Activated naive CD8-positive, alpha-beta T cell treated with anti-CD3 and anti-CD28 coated beads, Interleukin-2, amount 10 ng/mL, durations not matched to agents 7 days and 5 days (primary cell): ENCODE measurements around the gene RPGR. TPM values are rescaled to one million over a fixed set of nuclear protein-coding genes. Genes with fewer than 3 reads are reported as not detected.

Source experiments
- ATAC-seq: fragments of 150-1000 bp; cut with Tn5 transposase; one replicate; pipeline ENCODE4 v1.10.0; 2021; ENCODE audit warnings: low read depth, moderate library complexity
- POLR2A ChIA-PET: fragments of 350-600 bp; sonication (Branson Sonifier 250); formaldehyde crosslinking; loops from one replicate; lab custom pipeline; 2021; ENCODE audit warnings: antibody characterized with exemption; lab: Charles Lee
- DNase-seq: peaks from one replicate; pipeline ENCODE4 v3.0.0; 2021
- H3K27ac Mint-ChIP-seq: one replicate; pipeline ENCODE4 v1.8.0; 2022; ENCODE audit warnings: mild to moderate bottlenecking, mixed read lengths
- H3K27me3 Mint-ChIP-seq: one replicate; pipeline ENCODE4 v1.8.0; 2022; ENCODE audit warnings: mild to moderate bottlenecking, moderate library complexity, mixed read lengths
- H3K36me3 Mint-ChIP-seq: one replicate; pipeline ENCODE4 v1.8.0; 2021; ENCODE audit warnings: mild to moderate bottlenecking, mixed read lengths
- H3K4me1 Mint-ChIP-seq: one replicate; pipeline ENCODE4 v1.8.0; 2021; ENCODE audit warnings: mixed read lengths
- H3K4me3 Mint-ChIP-seq: one replicate; pipeline ENCODE4 v1.8.0; 2022; ENCODE audit warnings: mild to moderate bottlenecking, moderate library complexity, mixed read lengths
- H3K9me3 Mint-ChIP-seq: one replicate; pipeline ENCODE4 v1.8.0; 2021; ENCODE audit warnings: mixed read lengths
- total RNA-seq, 2 experiments: library from RNA; stranded (reverse); gene quantifications; one replicate each; pipeline ENCODE4 v1.2.3, GENCODE V29; 2021

The RPGR gene
- total RNA-seq, 2 experiments from 2014 or later = 7.8 to 7.9 TPM

DNA sequence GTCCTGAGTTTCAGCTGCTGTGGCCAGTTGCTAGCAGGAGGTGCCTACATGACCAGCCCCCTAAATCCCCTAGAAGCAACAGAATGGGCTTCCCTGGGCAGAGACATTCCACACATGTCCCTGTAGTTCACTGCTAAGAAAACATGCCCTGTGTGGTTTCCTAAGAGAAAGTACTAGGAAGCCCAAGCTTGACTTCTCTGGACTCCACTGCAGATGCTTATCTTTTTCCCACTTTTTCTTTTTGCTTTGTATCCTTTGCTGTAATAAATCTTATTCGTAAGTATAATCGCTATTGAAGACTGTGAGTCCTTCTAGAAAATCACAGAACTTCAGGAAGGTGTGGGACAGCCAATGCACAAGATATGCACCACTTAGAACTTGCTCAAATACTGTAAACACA is 15.6 kb downstream of the RPGR start:
- POLR2A ChIA-PET = no interaction called here
- H3K27ac Mint-ChIP-seq = no peak overlapping the region
- no peaks in the 10 kb centered on the region for H3K36me3 Mint-ChIP-seq
- no peak for DNase-seq
- H3K27me3 Mint-ChIP-seq = no peaks in the 10 kb centered on the region
- no peak for ATAC-seq
- no peak overlapping the region for H3K4me3 Mint-ChIP-seq
- H3K4me1 Mint-ChIP-seq = no peaks in the 10 kb centered on the region
- H3K9me3 Mint-ChIP-seq = no peaks in the 10 kb centered on the region

DNA sequence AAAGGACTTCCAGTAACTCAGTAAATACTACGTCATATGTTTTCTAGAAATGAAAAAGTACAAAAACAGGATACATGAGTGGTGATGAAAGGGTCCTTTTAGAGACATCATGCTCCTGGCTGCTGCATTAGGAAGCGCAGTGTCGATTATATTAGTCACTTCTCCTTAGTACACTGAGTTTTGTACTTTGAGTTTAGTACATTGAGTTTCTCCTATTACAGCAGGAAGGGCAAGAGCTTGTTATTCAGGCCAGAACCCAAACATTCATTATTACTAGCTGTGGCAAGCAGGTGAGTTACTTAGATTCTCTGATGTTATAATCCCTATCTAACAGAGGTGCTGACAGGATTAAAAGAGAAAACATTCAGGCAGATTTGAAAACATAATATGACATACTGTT is 21.3 kb downstream of the RPGR start:
- Mint-ChIP-seq H3K4me1 (no peaks in the 10 kb centered on the region), H3K27ac (no peak overlapping the region), H3K27me3 (no peaks in the 10 kb centered on the region), H3K4me3 (no peak overlapping the region), H3K36me3 (no peaks in the 10 kb centered on the region), H3K9me3 (no peaks in the 10 kb centered on the region)
- DNase-seq (no peak), ATAC-seq (no peak)
- POLR2A ChIA-PET = no interaction called here

DNA sequence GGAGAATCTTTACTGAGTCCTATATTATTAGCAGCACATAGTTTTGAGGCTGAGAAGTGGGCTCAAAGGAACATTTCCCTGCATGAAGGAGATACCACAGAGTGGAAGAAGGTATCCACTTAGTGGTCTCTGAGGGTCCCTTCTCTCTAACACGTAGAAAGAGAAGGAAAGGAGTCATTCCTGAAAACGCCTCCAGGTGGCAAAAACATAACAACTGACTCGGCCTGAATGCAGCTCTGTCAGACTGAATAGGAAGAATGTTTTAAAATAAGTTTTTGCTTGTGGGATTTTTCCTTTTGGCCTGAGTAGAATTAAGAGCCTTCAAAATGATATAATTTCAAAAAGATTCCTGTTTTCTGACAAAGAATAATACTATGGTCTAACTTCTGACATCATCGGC is 23.3 kb downstream of the RPGR start:
- Mint-ChIP-seq H3K27me3 (no peaks in the 10 kb centered on the region), H3K4me3 (no peak overlapping the region), H3K9me3 (no peaks in the 10 kb centered on the region), H3K27ac (no peak overlapping the region), H3K4me1 (no peaks in the 10 kb centered on the region), H3K36me3 (no peaks in the 10 kb centered on the region)
- DNase-seq (no peak), ATAC-seq (no peak)
- POLR2A ChIA-PET = no interaction called here

DNA sequence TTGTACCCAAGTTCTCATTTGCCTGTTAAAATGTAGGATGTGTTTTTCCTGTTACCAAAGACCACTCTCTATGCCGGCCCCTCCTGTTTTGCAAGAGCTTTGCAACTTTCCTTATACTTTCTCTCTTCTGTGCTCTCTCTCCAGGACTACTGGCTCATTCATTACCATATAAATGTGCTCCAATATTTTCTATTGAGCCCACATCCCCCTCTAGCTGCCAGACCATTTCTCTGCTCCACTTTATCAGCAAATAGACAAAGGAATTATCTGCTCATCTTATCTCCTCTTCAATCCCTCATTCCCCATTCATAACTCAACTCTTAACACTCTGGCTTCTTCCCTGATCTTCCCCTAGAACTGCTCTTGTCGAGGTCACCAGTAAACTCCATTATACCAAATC is 33.6 kb downstream of the RPGR start:
- DNase-seq = no peak
- no peaks in the 10 kb centered on the region for H3K4me1 Mint-ChIP-seq
- POLR2A ChIA-PET = no interaction called here
- H3K4me3 Mint-ChIP-seq = no peak overlapping the region
- no peak for ATAC-seq
- peaks cover 1% of the 10 kb centered on the region for H3K36me3 Mint-ChIP-seq
- no peak overlapping the region for H3K27ac Mint-ChIP-seq
- no peaks in the 10 kb centered on the region for H3K9me3 Mint-ChIP-seq
- H3K27me3 Mint-ChIP-seq = no peaks in the 10 kb centered on the region

DNA sequence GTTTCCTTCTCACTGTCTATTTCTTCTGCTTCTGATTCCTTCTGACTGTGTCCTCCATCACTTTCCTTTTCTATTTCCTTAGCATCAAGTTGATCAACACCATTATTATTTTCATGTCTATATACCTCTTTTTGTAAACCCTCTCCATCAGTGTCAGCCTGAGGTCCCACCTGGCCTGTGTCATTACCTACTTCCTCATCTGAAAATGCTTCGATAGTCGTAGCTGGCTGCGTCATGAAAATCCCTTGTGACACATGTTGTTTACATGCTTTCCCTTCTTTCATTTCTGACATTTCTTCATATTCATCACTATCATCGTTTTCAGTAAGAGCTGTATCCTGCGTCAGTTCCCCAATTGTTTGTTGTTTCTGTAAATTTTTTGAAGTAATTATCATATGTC is 39.6 kb downstream of the RPGR start:
- no peak for DNase-seq
- no peak overlapping the region for H3K27ac Mint-ChIP-seq
- no peaks in the 10 kb centered on the region for H3K27me3 Mint-ChIP-seq
- no peak for ATAC-seq
- no peaks in the 10 kb centered on the region for H3K4me1 Mint-ChIP-seq
- no peaks in the 10 kb centered on the region for H3K9me3 Mint-ChIP-seq
- H3K36me3 Mint-ChIP-seq = peaks cover 1% of the 10 kb centered on the region
- no peak overlapping the region for H3K4me3 Mint-ChIP-seq
- POLR2A ChIA-PET = no interaction called here

DNA sequence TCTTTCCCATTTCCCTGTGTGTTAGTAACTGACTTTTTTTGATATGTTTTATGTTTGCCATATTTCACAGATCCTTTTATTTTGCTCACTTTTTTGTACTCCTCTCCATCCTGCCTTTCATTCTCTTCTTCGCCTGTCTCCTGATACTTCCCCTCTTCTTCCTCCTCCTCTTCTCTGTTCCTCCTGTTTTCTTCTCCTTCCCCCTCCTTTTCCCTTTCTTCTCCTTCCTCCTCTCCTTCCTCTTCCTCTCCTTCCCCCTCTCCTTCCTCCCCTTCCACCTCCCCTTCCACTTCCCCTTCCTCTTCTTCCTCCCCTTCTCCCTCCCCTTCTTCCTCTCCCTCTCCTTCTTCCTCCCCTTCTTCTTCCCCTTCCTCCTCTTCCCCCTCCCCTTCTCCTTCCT is 41.7 kb downstream of the RPGR start:
- H3K27me3 Mint-ChIP-seq = no peaks in the 10 kb centered on the region
- H3K36me3 Mint-ChIP-seq = no peaks in the 10 kb centered on the region
- no peaks in the 10 kb centered on the region for H3K9me3 Mint-ChIP-seq
- H3K4me3 Mint-ChIP-seq = no peak overlapping the region
- no peak overlapping the region for H3K27ac Mint-ChIP-seq
- ATAC-seq (no peak), DNase-seq (no peak)
- POLR2A ChIA-PET = no interaction called here
- H3K4me1 Mint-ChIP-seq = peaks cover 2% of the 10 kb centered on the region

DNA sequence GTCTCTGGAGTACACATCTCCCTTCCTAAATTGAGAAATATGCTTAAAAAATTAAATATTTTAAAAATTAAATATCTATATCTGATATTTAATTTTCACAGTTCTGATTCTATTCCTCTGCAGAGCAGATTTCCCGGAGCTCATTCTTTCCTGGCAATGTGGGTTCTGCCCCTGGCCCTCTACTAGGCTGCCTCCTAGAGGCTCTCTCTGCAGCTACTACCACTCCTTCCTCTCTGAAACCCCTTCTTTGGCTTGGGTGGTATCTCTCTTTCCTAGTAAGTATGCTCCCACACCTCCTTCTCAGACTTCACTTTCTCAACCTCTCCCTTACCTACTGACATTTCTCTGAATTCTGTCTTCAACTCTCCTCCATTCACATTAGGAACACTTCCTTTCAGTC is 45.3 kb downstream of the RPGR start:
- H3K27ac Mint-ChIP-seq = no peak overlapping the region
- DNase-seq = no peak
- POLR2A ChIA-PET = no interaction called here
- ATAC-seq = no peak
- H3K36me3 Mint-ChIP-seq = no peaks in the 10 kb centered on the region
- H3K27me3 Mint-ChIP-seq = no peaks in the 10 kb centered on the region
- H3K9me3 Mint-ChIP-seq = no peaks in the 10 kb centered on the region
- peaks cover 2% of the 10 kb centered on the region for H3K4me1 Mint-ChIP-seq
- no peak overlapping the region for H3K4me3 Mint-ChIP-seq

DNA sequence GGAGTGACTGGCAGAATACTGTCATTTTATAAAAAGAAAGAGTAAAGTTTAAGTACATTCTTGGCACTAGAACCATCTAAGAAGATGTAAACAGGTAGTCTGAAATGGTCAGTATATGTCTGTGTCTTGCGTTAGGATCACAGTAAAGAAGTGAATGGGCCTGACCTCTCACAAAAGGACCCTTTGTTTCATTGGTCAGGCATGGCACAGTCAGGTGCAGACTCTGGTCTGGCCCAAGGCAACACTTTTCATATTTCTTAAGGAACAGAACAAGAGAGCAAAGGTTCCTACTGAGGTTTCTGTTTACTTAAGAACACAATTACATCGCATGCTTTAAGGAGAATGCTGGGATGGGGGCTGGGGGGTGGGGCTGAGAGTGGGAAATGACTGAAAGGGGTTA is 48.1 kb downstream of the RPGR start:
- H3K4me3 Mint-ChIP-seq = no peak overlapping the region
- H3K9me3 Mint-ChIP-seq = no peaks in the 10 kb centered on the region
- H3K27me3 Mint-ChIP-seq = no peaks in the 10 kb centered on the region
- H3K36me3 Mint-ChIP-seq = no peaks in the 10 kb centered on the region
- no peak for DNase-seq
- no peak overlapping the region for H3K27ac Mint-ChIP-seq
- H3K4me1 Mint-ChIP-seq = peaks cover 2% of the 10 kb centered on the region
- POLR2A ChIA-PET = no interaction called here
- ATAC-seq = no peak

DNA sequence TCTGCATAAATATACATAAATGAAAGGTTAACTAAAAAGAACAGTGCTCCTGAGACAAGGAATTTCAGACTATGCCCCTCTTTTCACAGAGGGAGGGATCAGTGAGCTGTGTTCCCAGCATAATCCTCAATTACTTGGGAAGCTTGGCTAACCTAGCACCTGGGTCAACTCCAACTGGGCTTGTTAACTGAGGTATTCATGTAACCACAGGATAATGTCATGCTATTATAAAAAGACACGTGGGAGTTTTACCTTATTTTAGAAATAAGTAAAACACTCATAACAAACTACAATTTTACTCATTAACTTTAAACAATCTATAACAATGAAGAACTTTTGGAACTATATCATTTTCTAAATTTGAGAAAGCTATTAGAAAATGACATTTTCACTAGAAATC is 48.6 kb downstream of the RPGR start:
- H3K4me1 Mint-ChIP-seq = peaks cover 2% of the 10 kb centered on the region
- H3K27me3 Mint-ChIP-seq = no peaks in the 10 kb centered on the region
- H3K9me3 Mint-ChIP-seq = no peaks in the 10 kb centered on the region
- DNase-seq = no peak
- no peaks in the 10 kb centered on the region for H3K36me3 Mint-ChIP-seq
- no peak for ATAC-seq
- H3K27ac Mint-ChIP-seq = no peak overlapping the region
- H3K4me3 Mint-ChIP-seq = no peak overlapping the region
- POLR2A ChIA-PET = no interaction called here

DNA sequence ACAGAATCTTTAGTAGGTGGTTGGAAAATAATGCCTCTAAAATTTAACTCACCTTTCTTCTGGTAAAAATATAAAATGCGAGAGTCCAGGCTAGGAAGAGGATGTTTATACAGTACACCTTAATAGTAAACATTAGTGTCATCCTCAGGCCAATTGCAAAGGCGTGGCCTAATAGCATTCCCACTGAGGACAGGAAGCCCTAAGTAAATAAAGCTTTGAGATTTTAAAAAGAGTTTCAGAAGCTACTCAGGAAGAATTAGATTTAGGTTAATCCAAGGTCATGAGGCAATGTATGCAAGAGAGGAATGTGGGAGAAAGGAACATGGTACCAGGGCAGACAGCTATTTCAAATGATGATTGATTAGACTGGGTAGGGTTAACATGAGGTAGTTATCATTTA is 49.5 kb downstream of the RPGR start:
- Mint-ChIP-seq H3K4me1 (peaks cover 2% of the 10 kb centered on the region), H3K9me3 (no peaks in the 10 kb centered on the region), H3K4me3 (no peak overlapping the region), H3K27ac (no peak overlapping the region), H3K27me3 (no peaks in the 10 kb centered on the region), H3K36me3 (peaks cover 1% of the 10 kb centered on the region)
- ATAC-seq = no peak
- DNase-seq = no peak
- POLR2A ChIA-PET = no interaction called here

DNA sequence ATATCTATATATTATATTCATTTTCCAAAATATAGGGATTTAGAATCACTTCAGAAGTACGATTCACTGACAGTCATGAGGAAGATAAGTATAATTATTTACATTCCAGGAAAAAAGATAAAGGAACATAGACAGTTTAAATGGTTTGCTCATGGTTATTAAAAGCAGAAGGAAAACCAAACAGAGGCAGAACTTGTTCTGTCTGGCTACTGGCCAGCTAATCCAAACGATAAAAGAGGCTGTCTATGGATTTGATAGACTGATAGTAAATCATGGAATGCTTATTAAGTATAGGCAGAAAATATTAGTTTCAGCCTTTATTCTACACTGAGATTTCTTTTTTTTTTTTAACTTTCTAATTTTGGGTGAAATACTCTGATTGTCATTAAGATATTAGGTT is 50.2 kb downstream of the RPGR start:
- Mint-ChIP-seq H3K4me3 (no peak overlapping the region), H3K4me1 (peaks cover under 1% of the 10 kb centered on the region), H3K36me3 (peaks cover 1% of the 10 kb centered on the region), H3K27ac (no peak overlapping the region), H3K9me3 (no peaks in the 10 kb centered on the region), H3K27me3 (no peaks in the 10 kb centered on the region)
- DNase-seq = no peak
- ATAC-seq = no peak
- POLR2A ChIA-PET = no interaction called here

DNA sequence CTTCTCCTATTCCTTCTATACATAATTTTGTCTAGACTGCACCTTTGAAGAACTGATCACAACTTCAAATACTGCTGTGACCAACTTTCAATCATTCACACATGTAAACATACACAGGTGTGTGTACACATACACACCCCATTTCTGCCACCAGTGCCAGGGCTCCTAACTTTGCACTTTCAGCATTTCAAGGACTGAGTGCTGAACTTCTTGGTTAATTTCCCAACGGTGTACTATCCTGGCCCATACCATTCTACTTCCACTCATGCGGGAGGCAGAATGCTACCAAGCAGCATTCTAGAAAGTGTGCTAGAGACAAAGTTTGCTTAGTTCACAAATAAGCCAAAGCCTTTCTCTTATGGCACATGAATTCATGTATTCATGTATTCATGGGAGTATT is 51.2 kb downstream of the RPGR start:
- Mint-ChIP-seq H3K4me3 (no peak overlapping the region), H3K9me3 (no peaks in the 10 kb centered on the region), H3K36me3 (peaks cover 1% of the 10 kb centered on the region), H3K4me1 (no peaks in the 10 kb centered on the region), H3K27me3 (no peaks in the 10 kb centered on the region), H3K27ac (no peak overlapping the region)
- ATAC-seq (no peak), DNase-seq (no peak)
- POLR2A ChIA-PET = no interaction called here

DNA sequence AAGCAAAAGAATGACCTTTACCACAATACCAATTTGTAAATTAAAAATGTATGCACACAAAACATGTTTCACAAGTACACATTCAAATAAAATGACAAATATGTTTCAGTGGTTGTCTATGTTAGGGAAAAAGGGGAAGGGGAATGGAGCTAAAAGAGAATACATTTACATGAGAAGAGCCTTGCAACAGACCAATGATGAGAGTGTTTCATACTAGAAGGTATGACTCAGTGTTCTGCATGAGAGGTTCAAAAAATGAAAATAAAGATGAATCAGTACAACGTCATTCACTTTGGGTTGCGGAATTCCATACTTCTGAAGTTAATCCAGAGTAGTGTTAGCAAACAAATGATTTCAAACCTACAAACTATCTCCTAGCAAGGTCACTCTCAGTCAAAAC is 51.7 kb downstream of the RPGR start:
- Mint-ChIP-seq H3K27me3 (no peaks in the 10 kb centered on the region), H3K9me3 (no peaks in the 10 kb centered on the region), H3K4me3 (no peak overlapping the region), H3K36me3 (peaks cover 1% of the 10 kb centered on the region), H3K27ac (no peak overlapping the region), H3K4me1 (peaks cover 4% of the 10 kb centered on the region)
- DNase-seq = no peak
- POLR2A ChIA-PET = no interaction called here
- ATAC-seq = no peak

DNA sequence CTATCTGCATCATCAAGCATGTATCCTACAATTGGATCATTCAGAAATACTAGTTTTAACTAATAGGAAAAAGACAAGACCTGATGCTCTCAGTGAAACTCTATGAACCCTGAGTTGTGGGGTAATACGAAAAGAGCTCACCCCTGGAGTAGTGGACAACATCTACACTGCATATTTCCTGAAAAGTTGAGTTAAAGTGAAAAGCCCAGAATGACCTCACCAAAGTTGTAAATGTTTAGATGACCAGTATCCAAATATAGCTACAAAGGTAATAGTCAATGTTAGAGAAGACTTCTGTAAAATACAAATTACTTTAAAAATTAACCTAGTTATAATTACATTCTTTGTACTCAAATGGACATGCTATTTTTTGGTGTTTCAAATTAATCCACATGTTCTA is 53.9 kb downstream of the RPGR start:
- POLR2A ChIA-PET = no interaction called here

DNA sequence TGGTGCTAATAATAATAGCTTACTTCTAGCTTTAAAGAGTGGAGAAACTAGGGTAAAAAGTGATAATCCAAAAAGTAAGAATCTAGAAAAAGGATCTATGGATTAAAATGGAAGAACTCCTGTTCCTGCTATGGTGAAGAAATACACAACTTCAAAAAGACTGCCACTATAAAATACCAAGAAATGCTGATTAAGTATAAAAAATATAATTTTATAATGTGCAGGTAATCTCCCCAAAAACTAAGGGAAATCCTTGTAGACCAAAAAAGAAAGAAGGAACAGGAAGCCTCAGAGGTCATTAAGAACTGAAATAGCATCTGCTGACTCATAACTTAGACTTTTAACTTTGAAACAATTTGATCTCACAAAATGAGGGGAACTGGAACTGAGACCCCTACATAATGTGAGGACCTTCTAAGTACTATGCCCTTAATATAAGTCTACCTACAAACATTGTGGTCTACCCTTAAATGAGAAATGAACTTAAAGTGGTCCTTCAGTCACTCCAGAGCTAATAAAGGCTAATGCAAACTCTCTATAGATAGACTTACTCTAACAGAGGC is 56.1 kb downstream of the RPGR start:
- POLR2A ChIA-PET = no interaction called here
- H3K4me1 Mint-ChIP-seq = peaks cover 5% of the 10 kb centered on the region
- H3K36me3 Mint-ChIP-seq = peaks cover 4% of the 10 kb centered on the region
- no peaks in the 10 kb centered on the region for H3K9me3 Mint-ChIP-seq
- no peak overlapping the region for H3K4me3 Mint-ChIP-seq
- H3K27ac Mint-ChIP-seq = no peak overlapping the region
- no peak for ATAC-seq
- DNase-seq = no peak
- no peaks in the 10 kb centered on the region for H3K27me3 Mint-ChIP-seq

More for the DNA sequence above, 53.9 kb downstream of the RPGR start:
- Mint-ChIP-seq H3K4me3 (no peak overlapping the region), H3K27ac (no peak overlapping the region), H3K4me1 (peaks cover 5% of the 10 kb centered on the region), H3K27me3 (no peaks in the 10 kb centered on the region), H3K36me3 (peaks cover 1% of the 10 kb centered on the region), H3K9me3 (no peaks in the 10 kb centered on the region)
- no peak for DNase-seq
- ATAC-seq = no peak
